ENCODE results near the gene ROCK1.
A peak's percentile ranks its signal among the peaks of the same experiment; 100 is the strongest.
"Not testable (repeated sequence)": the region's sequence is repeated elsewhere in the genome, so short reads cannot be mapped to it uniquely, and the experiment has no call there.

Gene ROCK1

GRCh38 chr18:21051620-21052019 lies 60.0 kb downstream of the ROCK1 start:
- FAIRE-seq = no peak

- FAIRE-seq = no peak
These were observed 62.3 kb downstream of the ROCK1 start for GRCh38 chr18:21049306-21049705.

- FAIRE-seq = no peak
These were observed 64.5 kb downstream of the ROCK1 start for GRCh38 chr18:21047126-21047525.

- FAIRE-seq = no peak
These were observed 71.1 kb downstream of the ROCK1 start for GRCh38 chr18:21040466-21040865.

GRCh38 chr18:21038201-21038600 lies 73.4 kb downstream of the ROCK1 start:
- no peak for FAIRE-seq

- no peak for FAIRE-seq
These were observed 79.8 kb downstream of the ROCK1 start for GRCh38 chr18:21031845-21032244.

GRCh38 chr18:21018257-21018656 lies 93.4 kb downstream of the ROCK1 start:
- FAIRE-seq = not testable (repeated sequence)

GRCh38 chr18:21012308-21012707 lies 99.3 kb downstream of the ROCK1 start:
- FAIRE-seq = no peak

- FAIRE-seq = no peak
These were observed 106.9 kb downstream of the ROCK1 start for GRCh38 chr18:21004726-21005125.

GRCh38 chr18:21000667-21001066 lies 110.9 kb downstream of the ROCK1 start:
- FAIRE-seq = no peak

GRCh38 chr18:20997371-20997770 lies 114.2 kb downstream of the ROCK1 start:
- no peak for FAIRE-seq

- no peak for FAIRE-seq
These were observed 115.2 kb downstream of the ROCK1 start for GRCh38 chr18:20996418-20996817.

GRCh38 chr18:20988726-20989125 lies 122.9 kb downstream of the ROCK1 start:
- peak; percentile 14 for FAIRE-seq

- no peak for FAIRE-seq
These were observed 136.5 kb downstream of the ROCK1 start for GRCh38 chr18:20975077-20975476.

- no peak for FAIRE-seq
These were observed 139.7 kb downstream of the ROCK1 start for GRCh38 chr18:20971886-20972267.

GRCh38 chr18:20966795-20967194 lies 144.8 kb downstream of the ROCK1 start:
- no peak for FAIRE-seq

- FAIRE-seq = peak; percentile 18
These were observed 148.6 kb downstream of the ROCK1 start for GRCh38 chr18:20963027-20963426.

GRCh38 chr18:20960735-20961134 lies 150.9 kb downstream of the ROCK1 start:
- FAIRE-seq = no peak

- not testable (repeated sequence) for FAIRE-seq
These were observed 160.8 kb downstream of the ROCK1 start for GRCh38 chr18:20950827-20951226.
